ENCODE results near the gene HPD. TPM values are rescaled to one million over a fixed set of nuclear protein-coding genes. Genes with fewer than 3 reads are reported as not detected.

The HPD gene
- total RNA-seq, 2 experiments from 2014 or later, result not detected

GRCh38 chr12:121874071-121874470 is 15.4 kb upstream of the HPD start:
- no TSS peak for BruUV-seq (replicated peaks)
- TF ChIP-seq CTCF (conservative IDR thresholded peaks at IDR 0.05; ENCODE audit: low read length) (no peak), EZH2phosphoT487 (IDR thresholded peaks at IDR 0.05; ENCODE audit: borderline replicate concordance, low read depth, low read length) (no peak)
- H3K4me3 ChIP-seq (ENCODE audit: low read depth, low read length, poor library complexity, severe bottlenecking), result no peak overlapping the region
- intact Hi-C loops (cut with micrococcal nuclease; ENCODE audit: unreplicated experiment), result no loop called here
- H2AFZ ChIP-seq (ENCODE audit: low read length), result no peak overlapping the region
- no peaks in the 10 kb centered on the region for H4K20me1 ChIP-seq (ENCODE audit: insufficient read depth, low read length)
- no peaks in the 10 kb centered on the region for H3K79me2 ChIP-seq (ENCODE audit: insufficient read depth, low read depth, low read length)
- no peak for DNase-seq (ENCODE audit: low spot score)
- H3K9me2 ChIP-seq (ENCODE audit: insufficient read depth, low read length), result no peaks in the 10 kb centered on the region
- ChIA-PET POLR2A (interaction anchor here (0.5 to 1.4 kb wide), 2 partner anchors 10 to 11 kb away, joined by 3 to 5 read pairs; no protein-coding TSS in a partner anchor), CTCF (ENCODE audit: unreplicated experiment) (no interaction called here)
- no peak overlapping the region for H3K4me2 ChIP-seq (ENCODE audit: low read length)
- no peaks in the 10 kb centered on the region for H3K36me3 ChIP-seq (ENCODE audit: insufficient read depth, low read length)
- H3K9me3 ChIP-seq (ENCODE audit: low read length), result no peaks in the 10 kb centered on the region
- H3K27ac ChIP-seq (ENCODE audit: low read depth, low read length, poor library complexity, severe bottlenecking), result no peak overlapping the region
- no peaks in the 10 kb centered on the region for H3K4me1 ChIP-seq (ENCODE audit: insufficient read depth, low read length, poor library complexity, severe bottlenecking)

GRCh38 chr12:121873216-121873569 is 14.5 kb upstream of the HPD start:
- TF ChIP-seq CTCF (conservative IDR thresholded peaks at IDR 0.05; ENCODE audit: low read length) (no peak), EZH2phosphoT487 (IDR thresholded peaks at IDR 0.05; ENCODE audit: borderline replicate concordance, low read depth, low read length) (no peak)
- no peak for DNase-seq (ENCODE audit: low spot score)
- no TSS peak for BruUV-seq (replicated peaks)
- Histone ChIP-seq H3K9me3 (ENCODE audit: low read length) (no peaks in the 10 kb centered on the region), H2AFZ (ENCODE audit: low read length) (no peak overlapping the region), H3K4me3 (ENCODE audit: low read depth, low read length, poor library complexity, severe bottlenecking) (no peak overlapping the region), H3K9me2 (ENCODE audit: insufficient read depth, low read length) (no peaks in the 10 kb centered on the region), H3K4me1 (ENCODE audit: insufficient read depth, low read length, poor library complexity, severe bottlenecking) (no peaks in the 10 kb centered on the region), H3K4me2 (ENCODE audit: low read length) (no peak overlapping the region), H4K20me1 (ENCODE audit: insufficient read depth, low read length) (no peaks in the 10 kb centered on the region), H3K27ac (ENCODE audit: low read depth, low read length, poor library complexity, severe bottlenecking) (no peak overlapping the region), H3K36me3 (ENCODE audit: insufficient read depth, low read length) (no peaks in the 10 kb centered on the region), H3K79me2 (ENCODE audit: insufficient read depth, low read depth, low read length) (no peaks in the 10 kb centered on the region)
- intact Hi-C loops (cut with micrococcal nuclease; ENCODE audit: unreplicated experiment), result no loop called here
- ChIA-PET CTCF (ENCODE audit: unreplicated experiment) (interaction anchor here (0.7 kb wide), 1 partner anchor 79 kb away, joined by 5 read pairs; the partner anchor contains the start of gene RHOF), POLR2A (interaction anchor here (1.4 kb wide), 1 partner anchor 9 kb away, joined by 3 read pairs; no protein-coding TSS in a partner anchor)

GRCh38 chr12:121872546-121873215 is 14.0 kb upstream of the HPD start:
- no TSS peak for BruUV-seq (replicated peaks)
- Histone ChIP-seq H3K4me1 (ENCODE audit: insufficient read depth, low read length, poor library complexity, severe bottlenecking) (no peaks in the 10 kb centered on the region), H3K79me2 (ENCODE audit: insufficient read depth, low read depth, low read length) (no peaks in the 10 kb centered on the region), H3K27ac (ENCODE audit: low read depth, low read length, poor library complexity, severe bottlenecking) (no peak overlapping the region), H4K20me1 (ENCODE audit: insufficient read depth, low read length) (no peaks in the 10 kb centered on the region), H3K4me2 (ENCODE audit: low read length) (no peak overlapping the region), H3K9me3 (ENCODE audit: low read length) (no peaks in the 10 kb centered on the region), H3K36me3 (ENCODE audit: insufficient read depth, low read length) (no peaks in the 10 kb centered on the region), H3K9me2 (ENCODE audit: insufficient read depth, low read length) (no peaks in the 10 kb centered on the region), H2AFZ (ENCODE audit: low read length) (no peak overlapping the region), H3K4me3 (ENCODE audit: low read depth, low read length, poor library complexity, severe bottlenecking) (no peak overlapping the region)
- CTCF ChIA-PET (ENCODE audit: unreplicated experiment), result interaction anchor here (0.7 kb wide), 1 partner anchor 79 kb away, joined by 5 read pairs; the partner anchor contains the start of gene RHOF
- intact Hi-C loops (cut with micrococcal nuclease; ENCODE audit: unreplicated experiment), result no loop called here
- POLR2A ChIA-PET, result no interaction called here
- DNase-seq (ENCODE audit: low spot score), result no peak
- TF ChIP-seq CTCF (conservative IDR thresholded peaks at IDR 0.05; ENCODE audit: low read length) (no peak), EZH2phosphoT487 (IDR thresholded peaks at IDR 0.05; ENCODE audit: borderline replicate concordance, low read depth, low read length) (no peak)
